ENCODE results near the gene AKR1A1. TPM values are rescaled to one million over a fixed set of nuclear protein-coding genes. Genes with fewer than 3 reads are reported as not detected.

The AKR1A1 gene
- total RNA-seq, 4 donors from 2014 or later, result 57.8 to 91.3 (median 82.1) TPM

GRCh38 chr1:45521413-45522323 is 29.0 kb upstream of the AKR1A1 start, which contains the start of gene PRDX1:
PRDX1 (minus strand) TSS chr1:45521884; CDS start chr1:45519043, 2,841 bp downstream.
- no peak for TF ChIP-seq CTCF (IDR thresholded peaks at IDR 0.05; ENCODE audit: low read depth)

- no peak for TF ChIP-seq CTCF (IDR thresholded peaks at IDR 0.05; ENCODE audit: low read depth)
These were observed 28.1 kb upstream of the AKR1A1 start for GRCh38 chr1:45522324-45523104.

GRCh38 chr1:45526135-45526644 is 24.4 kb upstream of the AKR1A1 start:
- TF ChIP-seq CTCF (IDR thresholded peaks at IDR 0.05; ENCODE audit: low read depth), result no peak

- TF ChIP-seq CTCF (IDR thresholded peaks at IDR 0.05; ENCODE audit: low read depth), result no peak
These were observed 19.9 kb upstream of the AKR1A1 start for GRCh38 chr1:45530632-45531135.

GRCh38 chr1:45531873-45532272 is 18.8 kb upstream of the AKR1A1 start:
- TF ChIP-seq CTCF (IDR thresholded peaks at IDR 0.05; ENCODE audit: low read depth), result no peak

GRCh38 chr1:45535988-45536766 is 14.4 kb upstream of the AKR1A1 start:
- no peak for TF ChIP-seq CTCF (IDR thresholded peaks at IDR 0.05; ENCODE audit: low read depth)

Measured in subcutaneous adipose tissue (tissue), 4 donors.